ENCODE measurements around the gene ZKSCAN3. TPM values are rescaled to one million over a fixed set of nuclear protein-coding genes. Genes with fewer than 3 reads are reported as not detected.

The ZKSCAN3 gene
- total and polyA plus RNA-seq, 2 experiments from 2014 or later = 3.0 to 7.6 TPM

DNA sequence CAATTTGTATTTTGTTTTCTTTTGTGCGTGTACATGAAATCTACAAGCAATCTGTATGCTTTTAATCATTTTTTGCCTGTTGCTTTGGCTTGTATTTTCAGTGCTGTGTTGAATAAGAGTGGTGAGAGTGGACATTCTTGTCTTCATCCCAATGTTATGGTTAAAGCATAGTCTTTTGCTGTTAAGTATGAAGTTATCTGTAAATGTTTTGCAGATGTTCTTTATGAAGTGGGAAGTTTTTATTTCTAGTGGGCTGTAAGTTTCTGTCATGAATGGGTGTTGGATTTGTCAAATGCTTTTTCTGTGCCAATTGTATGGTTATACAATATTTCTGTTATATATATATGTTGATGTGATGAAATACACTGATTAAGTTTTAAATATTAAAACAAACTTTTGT is 24.2 kb downstream of the ZKSCAN3 start:
- ATAC-seq (no peak), DNase-seq (ENCODE audit: low spot score) (no peak)
- Mint-ChIP-seq H3K9me3 (no peaks in the 10 kb centered on the region), H3K4me3 (no peak overlapping the region), H3K27ac (no peak overlapping the region), H3K36me3 (ENCODE audit: low read depth) (peaks cover 11% of the 10 kb centered on the region; the same call in 2 of the 3 replicates), H3K4me1 (no peaks in the 10 kb centered on the region), H3K27me3 (ENCODE audit: insufficient read depth, low read depth, poor library complexity) (peaks cover 1% of the 10 kb centered on the region)
- H3K27me3 ChIP-seq (ENCODE audit: insufficient read depth) = no peaks in the 10 kb centered on the region
- TF ChIP-seq JUNB (IDR thresholded peaks at IDR 0.05; ENCODE audit: unreplicated experiment) (no peak), ZNF114 (CRISPR knock-in tag; IDR thresholded peaks at IDR 0.05) (no peak), EZH2 (IDR thresholded peaks at IDR 0.05; ENCODE audit: low read depth, unreplicated experiment) (no peak), ZNF331 (CRISPR knock-in tag; IDR thresholded peaks at IDR 0.05; ENCODE audit: low read depth) (no peak), NANOG (IDR thresholded peaks at IDR 0.05; ENCODE audit: borderline replicate concordance) (no peak), STAT1 (IDR thresholded peaks at IDR 0.05; ENCODE audit: unreplicated experiment) (no peak), POLR2AphosphoS5 (IDR thresholded peaks at IDR 0.05; ENCODE audit: low read depth) (no peak), EZH2phosphoT487 (IDR thresholded peaks at IDR 0.05; ENCODE audit: unreplicated experiment) (no peak), CREB1 (CRISPR knock-in tag; IDR thresholded peaks at IDR 0.05; ENCODE audit: low read depth) (no peak)
- TF ChIP-seq, protein P1, sequence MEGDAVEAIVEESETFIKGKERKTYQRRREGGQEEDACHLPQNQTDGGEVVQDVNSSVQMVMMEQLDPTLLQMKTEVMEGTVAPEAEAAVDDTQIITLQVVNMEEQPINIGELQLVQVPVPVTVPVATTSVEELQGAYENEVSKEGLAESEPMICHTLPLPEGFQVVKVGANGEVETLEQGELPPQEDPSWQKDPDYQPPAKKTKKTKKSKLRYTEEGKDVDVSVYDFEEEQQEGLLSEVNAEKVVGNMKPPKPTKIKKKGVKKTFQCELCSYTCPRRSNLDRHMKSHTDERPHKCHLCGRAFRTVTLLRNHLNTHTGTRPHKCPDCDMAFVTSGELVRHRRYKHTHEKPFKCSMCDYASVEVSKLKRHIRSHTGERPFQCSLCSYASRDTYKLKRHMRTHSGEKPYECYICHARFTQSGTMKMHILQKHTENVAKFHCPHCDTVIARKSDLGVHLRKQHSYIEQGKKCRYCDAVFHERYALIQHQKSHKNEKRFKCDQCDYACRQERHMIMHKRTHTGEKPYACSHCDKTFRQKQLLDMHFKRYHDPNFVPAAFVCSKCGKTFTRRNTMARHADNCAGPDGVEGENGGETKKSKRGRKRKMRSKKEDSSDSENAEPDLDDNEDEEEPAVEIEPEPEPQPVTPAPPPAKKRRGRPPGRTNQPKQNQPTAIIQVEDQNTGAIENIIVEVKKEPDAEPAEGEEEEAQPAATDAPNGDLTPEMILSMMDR (conservative IDR thresholded peaks at IDR 0.05; ENCODE audit: low read depth in 2 of 2) = no peak
- TF ChIP-seq, protein P2, sequence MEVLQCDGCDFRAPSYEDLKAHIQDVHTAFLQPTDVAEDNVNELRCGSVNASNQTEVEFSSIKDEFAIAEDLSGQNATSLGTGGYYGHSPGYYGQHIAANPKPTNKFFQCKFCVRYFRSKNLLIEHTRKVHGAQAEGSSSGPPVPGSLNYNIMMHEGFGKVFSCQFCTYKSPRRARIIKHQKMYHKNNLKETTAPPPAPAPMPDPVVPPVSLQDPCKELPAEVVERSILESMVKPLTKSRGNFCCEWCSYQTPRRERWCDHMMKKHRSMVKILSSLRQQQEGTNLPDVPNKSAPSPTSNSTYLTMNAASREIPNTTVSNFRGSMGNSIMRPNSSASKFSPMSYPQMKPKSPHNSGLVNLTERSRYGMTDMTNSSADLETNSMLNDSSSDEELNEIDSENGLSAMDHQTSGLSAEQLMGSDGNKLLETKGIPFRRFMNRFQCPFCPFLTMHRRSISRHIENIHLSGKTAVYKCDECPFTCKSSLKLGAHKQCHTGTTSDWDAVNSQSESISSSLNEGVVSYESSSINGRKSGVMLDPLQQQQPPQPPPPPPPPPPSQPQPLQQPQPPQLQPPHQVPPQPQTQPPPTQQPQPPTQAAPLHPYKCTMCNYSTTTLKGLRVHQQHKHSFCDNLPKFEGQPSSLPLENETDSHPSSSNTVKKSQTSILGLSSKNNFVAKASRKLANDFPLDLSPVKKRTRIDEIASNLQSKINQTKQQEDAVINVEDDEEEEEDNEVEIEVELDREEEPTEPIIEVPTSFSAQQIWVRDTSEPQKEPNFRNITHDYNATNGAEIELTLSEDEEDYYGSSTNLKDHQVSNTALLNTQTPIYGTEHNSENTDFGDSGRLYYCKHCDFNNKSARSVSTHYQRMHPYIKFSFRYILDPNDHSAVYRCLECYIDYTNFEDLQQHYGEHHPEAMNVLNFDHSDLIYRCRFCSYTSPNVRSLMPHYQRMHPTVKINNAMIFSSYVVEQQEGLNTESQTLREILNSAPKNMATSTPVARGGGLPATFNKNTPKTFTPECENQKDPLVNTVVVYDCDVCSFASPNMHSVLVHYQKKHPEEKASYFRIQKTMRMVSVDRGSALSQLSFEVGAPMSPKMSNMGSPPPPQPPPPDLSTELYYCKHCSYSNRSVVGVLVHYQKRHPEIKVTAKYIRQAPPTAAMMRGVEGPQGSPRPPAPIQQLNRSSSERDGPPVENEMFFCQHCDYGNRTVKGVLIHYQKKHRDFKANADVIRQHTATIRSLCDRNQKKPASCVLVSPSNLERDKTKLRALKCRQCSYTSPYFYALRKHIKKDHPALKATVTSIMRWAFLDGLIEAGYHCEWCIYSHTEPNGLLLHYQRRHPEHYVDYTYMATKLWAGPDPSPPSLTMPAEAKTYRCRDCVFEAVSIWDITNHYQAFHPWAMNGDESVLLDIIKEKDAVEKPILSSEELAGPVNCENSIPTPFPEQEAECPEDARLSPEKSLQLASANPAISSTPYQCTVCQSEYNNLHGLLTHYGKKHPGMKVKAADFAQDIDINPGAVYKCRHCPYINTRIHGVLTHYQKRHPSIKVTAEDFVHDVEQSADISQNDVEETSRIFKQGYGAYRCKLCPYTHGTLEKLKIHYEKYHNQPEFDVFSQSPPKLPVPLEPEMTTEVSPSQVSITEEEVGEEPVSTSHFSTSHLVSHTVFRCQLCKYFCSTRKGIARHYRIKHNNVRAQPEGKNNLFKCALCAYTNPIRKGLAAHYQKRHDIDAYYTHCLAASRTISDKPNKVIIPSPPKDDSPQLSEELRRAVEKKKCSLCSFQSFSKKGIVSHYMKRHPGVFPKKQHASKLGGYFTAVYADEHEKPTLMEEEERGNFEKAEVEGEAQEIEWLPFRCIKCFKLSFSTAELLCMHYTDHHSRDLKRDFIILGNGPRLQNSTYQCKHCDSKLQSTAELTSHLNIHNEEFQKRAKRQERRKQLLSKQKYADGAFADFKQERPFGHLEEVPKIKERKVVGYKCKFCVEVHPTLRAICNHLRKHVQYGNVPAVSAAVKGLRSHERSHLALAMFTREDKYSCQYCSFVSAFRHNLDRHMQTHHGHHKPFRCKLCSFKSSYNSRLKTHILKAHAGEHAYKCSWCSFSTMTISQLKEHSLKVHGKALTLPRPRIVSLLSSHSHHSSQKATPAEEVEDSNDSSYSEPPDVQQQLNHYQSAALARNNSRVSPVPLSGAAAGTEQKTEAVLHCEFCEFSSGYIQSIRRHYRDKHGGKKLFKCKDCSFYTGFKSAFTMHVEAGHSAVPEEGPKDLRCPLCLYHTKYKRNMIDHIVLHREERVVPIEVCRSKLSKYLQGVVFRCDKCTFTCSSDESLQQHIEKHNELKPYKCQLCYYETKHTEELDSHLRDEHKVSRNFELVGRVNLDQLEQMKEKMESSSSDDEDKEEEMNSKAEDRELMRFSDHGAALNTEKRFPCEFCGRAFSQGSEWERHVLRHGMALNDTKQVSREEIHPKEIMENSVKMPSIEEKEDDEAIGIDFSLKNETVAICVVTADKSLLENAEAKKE (CRISPR knock-in tag; IDR thresholded peaks at IDR 0.05) = no peak
- TF ChIP-seq, protein P3, sequence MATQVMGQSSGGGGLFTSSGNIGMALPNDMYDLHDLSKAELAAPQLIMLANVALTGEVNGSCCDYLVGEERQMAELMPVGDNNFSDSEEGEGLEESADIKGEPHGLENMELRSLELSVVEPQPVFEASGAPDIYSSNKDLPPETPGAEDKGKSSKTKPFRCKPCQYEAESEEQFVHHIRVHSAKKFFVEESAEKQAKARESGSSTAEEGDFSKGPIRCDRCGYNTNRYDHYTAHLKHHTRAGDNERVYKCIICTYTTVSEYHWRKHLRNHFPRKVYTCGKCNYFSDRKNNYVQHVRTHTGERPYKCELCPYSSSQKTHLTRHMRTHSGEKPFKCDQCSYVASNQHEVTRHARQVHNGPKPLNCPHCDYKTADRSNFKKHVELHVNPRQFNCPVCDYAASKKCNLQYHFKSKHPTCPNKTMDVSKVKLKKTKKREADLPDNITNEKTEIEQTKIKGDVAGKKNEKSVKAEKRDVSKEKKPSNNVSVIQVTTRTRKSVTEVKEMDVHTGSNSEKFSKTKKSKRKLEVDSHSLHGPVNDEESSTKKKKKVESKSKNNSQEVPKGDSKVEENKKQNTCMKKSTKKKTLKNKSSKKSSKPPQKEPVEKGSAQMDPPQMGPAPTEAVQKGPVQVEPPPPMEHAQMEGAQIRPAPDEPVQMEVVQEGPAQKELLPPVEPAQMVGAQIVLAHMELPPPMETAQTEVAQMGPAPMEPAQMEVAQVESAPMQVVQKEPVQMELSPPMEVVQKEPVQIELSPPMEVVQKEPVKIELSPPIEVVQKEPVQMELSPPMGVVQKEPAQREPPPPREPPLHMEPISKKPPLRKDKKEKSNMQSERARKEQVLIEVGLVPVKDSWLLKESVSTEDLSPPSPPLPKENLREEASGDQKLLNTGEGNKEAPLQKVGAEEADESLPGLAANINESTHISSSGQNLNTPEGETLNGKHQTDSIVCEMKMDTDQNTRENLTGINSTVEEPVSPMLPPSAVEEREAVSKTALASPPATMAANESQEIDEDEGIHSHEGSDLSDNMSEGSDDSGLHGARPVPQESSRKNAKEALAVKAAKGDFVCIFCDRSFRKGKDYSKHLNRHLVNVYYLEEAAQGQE (IDR thresholded peaks at IDR 0.05; ENCODE audit: unreplicated experiment) = no peak
- TF ChIP-seq, protein P4, sequence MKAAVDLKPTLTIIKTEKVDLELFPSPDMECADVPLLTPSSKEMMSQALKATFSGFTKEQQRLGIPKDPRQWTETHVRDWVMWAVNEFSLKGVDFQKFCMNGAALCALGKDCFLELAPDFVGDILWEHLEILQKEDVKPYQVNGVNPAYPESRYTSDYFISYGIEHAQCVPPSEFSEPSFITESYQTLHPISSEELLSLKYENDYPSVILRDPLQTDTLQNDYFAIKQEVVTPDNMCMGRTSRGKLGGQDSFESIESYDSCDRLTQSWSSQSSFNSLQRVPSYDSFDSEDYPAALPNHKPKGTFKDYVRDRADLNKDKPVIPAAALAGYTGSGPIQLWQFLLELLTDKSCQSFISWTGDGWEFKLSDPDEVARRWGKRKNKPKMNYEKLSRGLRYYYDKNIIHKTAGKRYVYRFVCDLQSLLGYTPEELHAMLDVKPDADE (IDR thresholded peaks at IDR 0.05) = no peak
- no peak overlapping the region for H2AFZ ChIP-seq
- no peaks in the 10 kb centered on the region for H3K4me1 ChIP-seq (ENCODE audit: insufficient read depth)
- H3K4me2 ChIP-seq = no peak overlapping the region
- H3K36me3 ChIP-seq (ENCODE audit: insufficient read depth) = no peaks in the 10 kb centered on the region
- no peaks in the 10 kb centered on the region; the same call in 1 of the 2 replicates for H4K20me1 ChIP-seq (replicated peaks; ENCODE audit: insufficient read depth)
- H3F3A ChIP-seq (replicated peaks; ENCODE audit: low read depth) = no peaks in the 10 kb centered on the region
- no peak overlapping the region for H3K27ac ChIP-seq (ENCODE audit: low read depth)
- H3K79me2 ChIP-seq (replicated peaks; ENCODE audit: insufficient read depth) = no peaks in the 10 kb centered on the region
- 0 out of 2 replicates have a peak, but pooled peaks cover 4% of the 10 kb centered on the region for H3K9me2 ChIP-seq (ENCODE audit: insufficient read depth)
- H3K4me3 ChIP-seq = no peak overlapping the region
